Activated T-cell treated with anti-CD3 and anti-CD28 coated beads, Interleukin-2, amount 50 U/mL, for 1 hour (primary cell): ENCODE data around the gene CRCP.

ENCODE experiments used
- DNase-seq: peaks from one replicate; pipeline ENCODE4 v3.0.0-alpha.2; 2020

CRCP gene

DNA sequence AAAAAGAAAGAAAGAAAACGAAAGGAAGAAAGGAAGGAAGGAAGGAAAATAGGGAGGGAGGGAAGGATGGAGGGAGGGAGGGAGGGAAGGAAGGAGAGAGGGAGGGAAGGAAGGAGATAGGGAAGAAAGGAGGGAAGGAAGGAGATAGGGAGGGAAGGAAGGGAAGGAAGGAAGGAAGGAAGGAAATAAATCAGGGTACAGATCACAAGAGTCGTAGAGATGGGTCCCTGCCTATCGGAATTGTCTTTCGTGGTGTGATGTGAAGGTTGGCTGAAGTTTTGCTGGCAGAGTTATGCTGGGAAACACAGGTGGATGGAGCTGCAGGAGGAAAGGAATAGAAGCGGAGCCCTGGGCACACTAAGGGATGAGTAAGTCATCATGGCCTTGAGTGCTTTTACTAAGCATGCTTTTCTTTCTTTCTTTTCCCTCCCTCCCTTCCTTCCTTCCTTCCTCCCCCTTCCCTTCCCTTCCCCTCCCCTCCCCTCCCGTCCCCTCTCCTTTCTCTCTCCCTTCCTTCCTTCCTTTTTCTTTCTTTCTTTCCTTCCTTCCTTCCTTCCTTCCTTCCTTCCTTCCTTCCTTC, 78.6 kb downstream of the CRCP start:
- no peak for DNase-seq

DNA sequence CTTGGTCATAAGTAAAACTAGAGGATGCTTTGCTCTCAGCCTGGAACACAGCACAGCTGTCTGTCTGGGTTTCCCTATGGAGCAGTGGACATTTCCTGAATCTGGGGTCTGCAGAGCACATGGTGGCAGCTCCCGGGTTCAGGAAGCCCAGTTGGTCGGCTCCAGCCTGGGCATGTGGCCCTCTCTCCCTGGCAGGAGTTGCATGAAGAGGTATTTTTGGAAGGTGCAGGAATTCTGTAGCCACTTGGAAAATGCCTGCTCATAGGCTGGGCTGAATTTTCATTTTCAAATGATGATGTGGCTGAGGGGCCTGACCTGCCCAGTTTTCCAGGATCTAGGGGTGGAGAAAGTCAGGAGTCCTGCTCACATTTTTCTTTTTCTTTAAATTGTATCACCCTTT, 83.8 kb downstream of the CRCP start:
- no peak for DNase-seq

DNA sequence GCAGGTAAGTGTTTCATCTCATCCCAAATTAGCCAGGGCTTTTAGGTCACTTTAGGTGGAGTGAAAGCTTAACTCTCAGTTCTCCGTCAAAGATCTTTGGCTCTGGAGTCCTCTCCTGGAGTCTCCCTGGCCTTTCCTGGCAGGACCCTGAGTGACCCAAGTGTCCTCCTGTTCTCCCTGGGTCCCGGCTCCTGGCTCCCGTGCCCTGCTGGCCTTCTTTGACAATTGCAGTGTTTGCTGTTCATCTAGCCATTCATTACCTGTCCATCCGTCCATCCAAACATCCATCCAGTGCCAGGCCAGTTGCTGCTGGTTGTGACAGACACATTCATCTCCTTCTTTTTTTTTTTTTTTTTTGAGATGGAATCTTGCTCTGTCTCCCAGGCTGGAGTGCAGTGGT, 84.3 kb downstream of the CRCP start:
- no peak for DNase-seq

DNA sequence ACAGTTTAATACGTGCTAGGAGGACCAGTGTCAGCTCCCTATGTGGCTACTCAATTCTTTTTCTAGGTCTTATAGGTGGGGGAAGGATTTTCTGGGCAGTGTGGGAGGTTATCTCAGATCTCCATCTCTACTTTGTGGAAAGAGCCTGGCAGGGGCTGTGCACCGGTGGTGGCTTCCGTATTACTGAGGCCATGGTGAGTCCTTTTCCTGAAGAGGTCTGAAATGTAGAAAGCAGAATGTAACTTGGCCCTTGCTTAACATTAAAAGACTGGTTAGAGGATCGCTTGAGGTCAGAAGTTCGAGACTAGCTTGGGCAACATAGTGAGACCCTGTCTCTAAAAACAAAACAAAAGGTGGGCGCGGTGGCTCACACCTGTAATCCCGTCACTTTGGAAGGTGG, 87.8 kb downstream of the CRCP start:
- DNase-seq, result no peak
